Stimulated activated CD4-positive, alpha-beta T cell treated with anti-CD3 and anti-CD28 coated beads, Interleukin-2, amount 100 ng/mL, for 24 hours (primary cell): ENCODE measurements around the gene NACC2.

Source experiments
- DNase-seq, 2 donors: peaks; one replicate each; pipeline ENCODE4 v3.0.0-alpha.2; 2020

The NACC2 gene

DNA sequence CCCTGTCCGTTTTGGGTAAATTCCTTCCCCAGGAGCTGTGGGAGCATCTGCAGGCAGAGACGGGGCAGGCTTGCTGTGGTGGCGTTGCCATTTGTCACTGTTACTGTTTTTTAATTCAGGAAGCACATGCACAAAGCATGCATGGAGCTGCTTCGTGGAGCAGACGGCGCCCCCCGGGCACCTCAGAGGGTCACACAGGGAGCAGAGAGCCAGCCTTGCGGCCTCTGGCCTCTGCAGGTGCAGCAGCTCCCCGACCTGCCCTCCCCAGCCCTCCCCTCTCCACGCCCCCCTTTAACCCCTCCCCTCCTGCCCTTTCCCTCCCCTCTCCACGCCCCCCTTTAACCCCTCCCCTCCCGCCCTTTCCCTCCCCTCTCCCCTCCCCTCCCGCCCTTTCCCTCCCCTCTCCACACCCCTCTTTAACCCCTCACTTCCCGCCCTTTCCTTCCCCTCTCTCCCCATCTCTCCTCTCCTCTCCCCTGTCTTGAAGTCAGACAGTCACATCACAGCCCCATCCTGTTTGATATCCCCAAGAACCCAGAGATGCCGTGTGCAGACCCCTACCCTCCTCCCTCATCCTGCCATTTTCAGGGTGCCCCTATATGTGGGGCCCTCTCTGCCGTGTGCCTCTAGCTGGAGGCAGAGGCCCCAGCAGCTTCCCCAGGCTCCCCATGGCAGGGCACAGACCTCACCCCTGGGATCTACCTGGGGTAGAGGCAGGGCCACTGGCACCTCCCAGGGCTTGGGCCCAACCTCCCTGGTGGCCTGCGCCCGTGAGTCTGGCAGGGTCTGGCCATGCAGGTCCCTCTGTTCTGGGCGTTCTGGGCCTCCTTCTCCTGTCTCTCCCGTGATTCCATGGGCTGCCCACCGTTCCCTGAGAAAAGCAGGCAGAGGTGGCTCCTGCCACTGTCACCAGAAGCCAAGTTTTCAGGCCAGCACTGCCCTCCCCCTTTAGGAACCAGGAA, 104.3 kb downstream of the NACC2 start:
- DNase-seq: peak; percentile 42 to 46

- DNase-seq: peak; percentile 33
These were observed 105.2 kb downstream of the NACC2 start for GRCh38 chr9:135989722-135990467.

DNA sequence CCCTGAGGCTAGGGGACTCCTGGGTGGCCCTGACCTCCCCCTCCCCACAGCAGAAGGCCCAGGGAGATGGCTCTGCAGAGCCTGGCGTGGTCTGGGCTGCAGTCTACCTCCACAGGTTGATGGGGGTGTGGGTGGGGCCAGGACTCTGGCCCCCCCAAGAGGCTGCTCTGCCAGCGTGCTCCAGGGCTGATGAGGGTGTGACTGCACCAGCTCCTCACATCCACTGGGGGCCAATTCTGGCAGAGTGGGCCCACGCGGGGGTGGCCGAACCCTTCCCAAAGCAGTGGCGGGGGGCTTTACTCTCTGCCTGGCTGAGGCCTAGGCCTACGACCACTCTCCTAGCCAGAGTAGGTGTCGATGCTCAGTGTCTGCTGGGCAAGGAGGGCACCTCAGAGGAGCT, 105.9 kb downstream of the NACC2 start:
- DNase-seq: no peak

GRCh38 chr9:135988493-135988892, 106.6 kb downstream of the NACC2 start:
- no peak for DNase-seq

DNA sequence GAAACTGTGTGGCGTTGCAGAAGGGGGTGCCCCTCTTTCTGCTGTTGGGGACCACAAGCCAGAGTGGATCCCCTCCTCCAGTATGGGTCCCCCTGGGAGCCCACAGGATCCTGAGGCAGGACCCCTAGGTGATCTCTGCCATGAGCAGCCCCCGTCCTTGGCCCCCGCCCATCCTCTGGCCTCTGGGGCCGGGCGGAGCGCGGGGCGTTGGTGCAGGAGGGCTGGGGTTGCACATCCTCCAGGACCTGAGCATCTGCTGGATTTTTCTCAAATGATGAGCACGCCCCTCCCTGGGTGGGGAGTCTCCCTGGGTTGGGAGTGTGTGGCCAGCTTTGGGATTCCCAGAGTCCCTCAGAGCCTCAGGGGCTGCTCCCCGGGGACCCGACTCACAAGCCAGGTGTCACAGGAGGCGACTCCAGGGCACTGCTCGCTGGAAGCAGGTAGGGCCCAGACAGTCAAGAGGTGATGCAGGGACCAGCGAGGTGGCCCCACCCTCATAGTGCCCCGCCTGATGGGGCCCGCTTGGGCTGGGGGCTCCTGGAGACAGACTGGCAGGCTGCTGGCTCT, 107.2 kb downstream of the NACC2 start:
- DNase-seq: no peak

DNA sequence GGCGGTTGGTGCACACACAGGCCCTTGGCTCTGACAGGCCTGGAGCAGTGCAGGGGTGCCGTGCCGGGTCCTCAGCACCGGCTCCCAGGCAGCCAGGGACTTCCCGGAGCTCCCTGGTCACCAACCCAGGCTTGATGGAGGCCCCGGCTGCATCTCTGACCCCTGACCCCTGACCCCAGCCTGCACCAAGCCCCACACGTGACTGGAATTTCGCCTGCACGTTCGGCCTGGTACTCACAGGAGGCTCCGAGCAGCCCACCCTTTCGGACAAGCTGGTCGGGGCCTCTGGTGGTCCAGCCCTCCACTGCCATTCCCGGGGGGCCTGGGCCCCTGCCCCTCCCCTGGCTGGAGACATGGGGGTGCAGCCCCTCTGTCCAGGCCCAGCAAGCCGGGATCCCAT, 108.5 kb downstream of the NACC2 start:
- DNase-seq: no peak

GRCh38 chr9:135985889-135986288, 109.2 kb downstream of the NACC2 start:
- DNase-seq: no peak

- no peak for DNase-seq
These were observed 109.7 kb downstream of the NACC2 start for GRCh38 chr9:135985459-135985774.

DNA sequence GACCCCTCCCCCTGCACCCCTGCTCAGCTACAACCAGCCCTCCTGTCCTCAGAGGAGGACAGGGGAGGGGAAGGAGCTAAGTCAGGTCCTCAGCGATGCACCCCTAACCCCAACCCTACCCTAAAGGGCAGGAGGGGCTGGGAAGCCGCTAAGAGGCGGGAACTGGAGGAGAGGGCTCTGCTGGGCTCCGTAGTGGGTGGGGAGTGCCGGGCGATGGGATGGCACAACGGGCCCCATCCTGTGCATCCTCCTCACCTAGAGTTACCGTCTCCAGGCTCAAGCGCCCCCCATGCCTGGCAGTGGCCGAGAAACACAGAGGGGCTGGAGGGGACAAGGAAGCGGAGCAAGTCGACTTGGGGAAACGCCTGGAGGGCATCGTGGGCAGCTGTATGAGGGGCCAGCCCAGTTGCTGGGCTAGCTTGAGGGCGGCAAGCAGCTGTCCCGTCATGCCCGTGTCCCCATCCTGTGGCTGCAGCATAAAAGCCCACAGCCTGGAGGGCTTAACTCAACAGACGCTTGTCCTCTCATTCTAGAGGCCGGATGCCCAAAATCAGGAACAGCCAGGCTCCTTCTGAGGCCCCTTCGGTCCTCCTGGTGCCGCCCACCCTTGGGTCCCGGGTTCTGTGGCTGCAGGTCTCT, 110.9 kb downstream of the NACC2 start:
- DNase-seq: no peak

DNA sequence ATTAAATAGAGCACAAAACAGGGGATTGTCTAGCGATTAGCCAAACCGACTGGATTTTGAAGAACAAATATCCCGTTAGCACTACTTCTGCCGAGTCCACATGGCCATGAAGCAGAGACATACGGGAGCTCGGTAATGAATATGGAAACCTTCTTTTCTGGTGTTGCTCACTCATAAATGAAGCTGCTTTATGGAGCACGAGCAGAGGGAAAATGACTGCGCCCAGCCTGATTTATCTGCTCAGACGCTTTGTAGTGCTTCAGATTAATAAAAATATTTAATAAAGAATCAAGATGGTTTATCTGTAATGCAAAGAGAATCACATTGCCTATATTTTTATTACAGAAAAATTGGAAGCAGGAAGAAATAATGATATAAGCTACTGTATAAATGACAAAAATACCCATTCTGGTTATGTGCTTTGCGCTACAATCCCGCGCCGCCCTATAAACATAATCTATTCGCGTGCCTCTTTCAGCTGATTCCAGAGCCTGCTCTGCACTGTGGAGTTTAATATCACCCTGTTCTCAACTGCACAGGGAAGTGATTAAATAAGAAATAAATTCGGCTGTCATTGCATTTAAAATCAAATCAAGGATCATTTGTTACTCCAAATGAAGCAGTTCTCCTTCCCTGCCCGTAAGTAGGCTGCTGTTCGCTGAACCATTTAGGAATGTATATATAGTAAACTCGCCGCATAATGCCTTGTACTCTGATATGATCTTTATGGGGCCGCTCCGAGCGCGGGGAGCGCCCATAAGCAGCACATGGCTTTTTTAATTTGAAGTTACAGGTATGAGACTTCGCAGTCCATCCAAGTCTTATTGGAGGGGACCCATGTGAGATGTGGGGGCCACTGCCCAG, 111.6 kb downstream of the NACC2 start:
- DNase-seq: no peak

GRCh38 chr9:135982499-135983207, 112.4 kb downstream of the NACC2 start:
- DNase-seq: no peak

DNA sequence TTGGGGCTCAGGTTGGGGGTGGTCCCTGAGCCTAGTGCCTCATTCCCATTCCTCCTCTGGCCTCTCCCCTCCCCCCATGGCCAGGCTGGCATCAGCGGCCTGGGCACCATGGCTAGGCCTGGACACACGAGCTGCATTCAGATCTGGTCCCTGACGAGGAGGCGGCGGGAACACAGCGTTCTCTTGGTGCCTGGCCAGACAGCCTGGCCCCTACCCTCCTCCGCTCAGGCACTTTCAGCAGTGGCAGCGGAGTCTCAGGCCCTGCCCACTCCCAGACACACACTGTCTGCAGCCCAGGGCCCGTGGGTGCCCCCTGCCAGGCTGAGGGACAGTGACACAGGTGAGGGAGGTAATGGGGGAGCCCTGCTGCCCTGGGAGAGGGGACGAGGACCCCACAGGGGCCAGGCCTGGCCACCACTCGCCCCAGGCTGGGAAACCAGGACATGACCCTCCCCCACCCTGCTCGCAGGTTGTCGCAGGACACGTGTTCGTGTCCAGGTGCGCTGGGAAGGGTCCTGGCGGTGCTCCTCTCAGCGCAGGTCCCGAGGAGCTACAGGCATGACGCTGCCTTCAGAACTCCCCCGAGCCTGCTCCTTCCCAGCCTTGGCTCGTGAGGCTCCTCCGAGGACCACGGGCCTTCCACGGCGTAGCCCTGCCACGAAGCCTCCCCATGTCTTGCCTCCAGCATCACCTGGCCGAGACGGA, 114.0 kb downstream of the NACC2 start:
- no peak for DNase-seq

GRCh38 chr9:135979547-135980166, 115.4 kb downstream of the NACC2 start:
- DNase-seq: no peak

DNA sequence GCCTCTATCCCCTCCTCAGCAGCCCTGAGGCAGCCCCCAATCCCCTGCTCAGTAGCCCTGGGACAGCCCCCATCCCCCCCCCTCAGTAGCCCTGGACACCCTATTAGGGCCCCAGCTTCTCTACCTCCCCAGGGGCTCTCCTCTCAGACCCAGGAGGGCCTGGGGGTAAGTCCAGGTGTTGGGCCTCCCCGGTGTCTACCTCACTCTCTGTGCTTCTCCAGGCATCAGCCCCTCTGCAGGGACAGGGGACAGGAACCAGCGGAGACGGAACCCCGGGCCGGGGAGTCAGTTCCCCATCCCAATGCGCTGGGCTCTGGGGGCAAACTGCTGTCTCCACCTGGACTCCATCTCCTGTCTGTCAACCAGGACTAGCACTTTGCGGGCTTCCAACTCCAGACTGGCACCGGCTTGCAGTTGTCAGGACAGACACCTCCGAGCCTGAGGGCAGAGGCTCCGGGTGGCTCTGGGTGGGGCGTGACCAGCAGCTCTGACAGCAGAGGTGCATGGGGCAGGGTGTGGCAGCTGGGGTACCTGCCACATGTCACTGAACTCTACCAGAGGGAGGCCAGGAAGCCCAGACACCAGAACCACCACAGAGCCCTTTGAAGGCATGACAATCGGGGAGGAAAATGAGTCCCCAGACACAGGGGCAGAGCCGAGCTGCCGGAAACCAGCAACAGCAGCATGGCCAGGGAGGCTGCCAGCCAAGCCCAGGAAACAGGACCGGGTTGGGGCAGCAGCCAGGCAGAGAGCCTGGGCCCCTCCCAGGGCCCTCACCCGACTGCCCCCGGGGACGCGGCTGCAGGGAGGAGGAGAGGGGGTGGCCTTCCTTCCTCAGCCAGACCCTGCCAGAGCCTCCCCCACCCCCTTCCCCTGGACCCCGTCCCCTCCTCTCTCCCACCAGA, 116.2 kb downstream of the NACC2 start:
- peak; percentile 38 for DNase-seq

DNA sequence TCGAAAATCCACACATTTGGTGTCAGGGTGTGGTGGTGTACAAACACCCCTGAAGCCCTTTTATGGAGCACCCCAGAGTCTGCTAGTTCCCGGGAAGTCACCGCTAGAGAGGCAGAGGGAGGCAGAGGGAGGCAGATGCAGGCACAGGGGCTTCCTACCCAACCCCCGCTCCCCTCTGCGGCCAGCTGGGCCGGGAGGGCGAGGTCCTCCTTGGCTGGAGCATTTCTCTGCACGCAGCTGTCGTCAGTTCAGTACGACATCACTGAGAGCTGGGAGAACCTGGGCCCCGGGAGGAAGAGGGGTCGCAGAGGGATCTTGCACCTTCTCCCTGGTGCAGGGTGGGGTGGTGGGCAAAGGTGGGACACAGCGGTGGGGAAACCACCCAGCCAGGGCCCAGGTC, 118.1 kb downstream of the NACC2 start:
- no peak for DNase-seq

DNA sequence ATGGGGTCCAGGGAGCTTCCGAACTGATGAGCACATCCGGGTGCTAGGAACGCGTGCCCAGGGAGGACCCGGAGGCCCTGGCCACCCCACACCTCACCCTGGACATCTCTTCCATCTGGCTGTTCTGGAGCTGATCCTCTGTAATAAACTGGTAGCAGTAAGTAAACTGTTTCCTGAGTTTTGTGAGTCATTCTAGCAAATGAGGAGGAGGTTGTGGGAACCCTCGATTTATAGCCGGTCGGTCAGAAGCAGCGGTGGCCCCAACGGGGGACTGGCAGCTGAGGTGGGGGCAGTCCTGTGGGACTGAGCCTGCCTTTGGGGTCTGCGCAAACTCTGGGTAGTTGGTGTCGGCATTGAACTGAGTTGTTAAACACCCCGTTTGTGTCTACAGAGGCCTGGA, 118.6 kb downstream of the NACC2 start:
- no peak for DNase-seq

DNA sequence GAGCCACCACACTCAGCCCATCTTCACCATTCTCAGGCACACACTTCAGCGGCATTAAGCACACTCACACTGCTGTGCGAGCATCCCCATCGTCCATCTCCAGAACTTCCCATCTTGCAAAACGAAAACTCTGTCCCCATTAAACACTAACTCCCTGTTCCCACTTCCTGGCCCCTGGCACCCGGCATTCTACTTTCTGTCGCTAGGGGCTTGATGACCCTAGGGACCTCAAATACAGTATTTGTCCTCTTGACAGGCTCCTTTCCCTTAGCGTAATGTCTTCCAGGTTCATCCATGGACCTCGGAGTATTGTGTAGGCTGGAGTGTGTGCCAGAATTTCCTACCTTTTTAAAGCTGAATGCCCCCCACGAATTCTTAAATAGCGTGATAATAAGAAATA, 119.3 kb downstream of the NACC2 start:
- DNase-seq: no peak

DNA sequence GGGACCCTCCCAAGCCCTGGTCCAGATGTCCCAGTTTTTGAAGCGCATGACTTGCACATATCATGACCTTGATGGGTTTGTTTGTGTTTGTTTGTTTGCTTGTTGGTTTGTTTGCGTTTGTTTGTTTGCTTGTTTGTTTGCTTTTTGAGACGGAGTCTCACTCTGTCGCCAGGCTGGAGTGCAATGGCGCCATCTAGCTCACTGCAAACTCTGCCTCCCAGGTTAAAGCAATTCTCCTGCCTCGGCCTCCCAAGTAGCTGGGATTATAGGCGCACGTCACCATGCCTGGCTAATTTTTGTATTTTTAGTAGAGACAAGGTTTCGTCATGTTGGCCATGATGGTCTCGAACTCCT, 120.9 kb downstream of the NACC2 start:
- DNase-seq: no peak
